GM18508 (cell line): ENCODE results near the gene PNPLA2.

Experiments
- ATAC-seq: cut with Tn5 transposase; IDR thresholded peaks from one replicate; pipeline ENCODE4 v1.9.1; 2021; ENCODE audit warnings: moderate number of reproducible peaks; ENCODE audit not compliant: insufficient read depth, unreplicated experiment

The PNPLA2 gene

GRCh38 chr11:797296-798092 is 21.2 kb upstream of the PNPLA2 start:
- ATAC-seq: no peak

GRCh38 chr11:798093-798713 is 20.5 kb upstream of the PNPLA2 start, which contains the start of gene SLC25A22:
SLC25A22 (minus strand) TSS chr11:798281; CDS start chr11:795006, 3,275 bp downstream.
- ATAC-seq: no peak

- ATAC-seq: no peak
Observed at GRCh38 chr11:799641-800316, 18.9 kb upstream of the PNPLA2 start.

- ATAC-seq: no peak
Observed at GRCh38 chr11:800473-800872, 18.2 kb upstream of the PNPLA2 start.

- no peak for ATAC-seq
Observed at GRCh38 chr11:801097-801780, 17.5 kb upstream of the PNPLA2 start.

GRCh38 chr11:802018-802617 is 16.6 kb upstream of the PNPLA2 start:
- no peak for ATAC-seq

GRCh38 chr11:802693-803466 is 15.8 kb upstream of the PNPLA2 start:
- ATAC-seq: no peak

- no peak for ATAC-seq
Observed at GRCh38 chr11:803467-803742, 15.3 kb upstream of the PNPLA2 start.

- ATAC-seq: no peak
Observed at GRCh38 chr11:803770-804598, 14.7 kb upstream of the PNPLA2 start.

GRCh38 chr11:804599-804964 is 14.1 kb upstream of the PNPLA2 start:
- ATAC-seq: no peak

- ATAC-seq: no peak
Observed at GRCh38 chr11:808427-809286, 10.1 kb upstream of the PNPLA2 start.

GRCh38 chr11:809287-810039 is 9.3 kb upstream of the PNPLA2 start, which contains the start of gene RPLP2:
RPLP2 (plus strand) TSS chr11:809967; CDS start chr11:810235, 268 bp downstream.
- no peak for ATAC-seq

- no peak for ATAC-seq
Observed at GRCh38 chr11:810040-810567, 8.6 kb upstream of the PNPLA2 start.

GRCh38 chr11:811446-812245 is 7.1 kb upstream of the PNPLA2 start:
- no peak for ATAC-seq

GRCh38 chr11:812390-812789 is 6.3 kb upstream of the PNPLA2 start:
- ATAC-seq: no peak

GRCh38 chr11:813072-813455 is 5.7 kb upstream of the PNPLA2 start:
- no peak for ATAC-seq
